OCI-M2 (cell line): ENCODE results near the gene LCE2B.

Experiments
- DNase-seq: peaks from one replicate; lab custom pipeline; 2025; ENCODE audit not compliant: unreplicated experiment; lab: John Stamatoyannopoulos, UW

LCE2B gene

DNA sequence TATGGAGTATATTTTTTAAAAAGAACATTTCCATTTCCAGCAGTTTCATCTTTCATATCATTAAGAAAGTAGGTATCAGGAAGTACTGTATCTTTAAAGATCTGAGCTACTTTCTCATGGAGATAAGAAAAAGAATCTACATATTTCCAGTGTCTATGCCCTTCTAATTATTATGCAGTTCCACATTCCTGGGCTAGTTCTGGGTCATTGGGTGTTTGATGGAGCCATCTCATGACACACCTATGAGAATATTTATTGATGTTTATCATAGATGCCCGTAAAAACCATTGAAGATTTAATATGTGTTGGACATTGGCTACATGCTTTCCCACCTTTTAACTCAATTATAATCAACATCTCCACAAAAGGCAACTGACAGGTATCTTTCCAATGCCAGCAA lies 43.1 kb downstream of the LCE2B start:
- no peak for DNase-seq

DNA sequence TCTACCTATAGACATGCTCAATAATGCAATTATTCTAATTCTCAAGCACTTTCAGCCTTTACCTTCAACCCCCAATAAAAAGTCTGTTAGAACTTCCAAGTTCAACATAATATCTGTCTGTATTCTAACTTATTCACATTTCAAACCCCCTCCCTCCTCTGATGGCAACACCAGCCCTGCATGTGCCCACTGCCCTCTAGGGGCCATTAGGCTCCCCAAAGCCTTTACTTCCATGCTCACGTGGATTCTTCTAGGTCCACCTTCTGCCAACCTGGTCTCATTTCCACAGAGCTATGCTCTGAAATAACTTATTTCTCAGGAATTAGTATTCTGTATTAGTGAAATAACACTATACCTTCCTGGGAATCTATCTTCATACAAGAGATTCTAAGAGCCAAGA lies 49.7 kb downstream of the LCE2B start:
- DNase-seq, result no peak
